ENCODE measurements around the gene AFDN.
A peak's percentile ranks its signal among the peaks of the same experiment; 100 is the strongest.

Gene AFDN

DNA sequence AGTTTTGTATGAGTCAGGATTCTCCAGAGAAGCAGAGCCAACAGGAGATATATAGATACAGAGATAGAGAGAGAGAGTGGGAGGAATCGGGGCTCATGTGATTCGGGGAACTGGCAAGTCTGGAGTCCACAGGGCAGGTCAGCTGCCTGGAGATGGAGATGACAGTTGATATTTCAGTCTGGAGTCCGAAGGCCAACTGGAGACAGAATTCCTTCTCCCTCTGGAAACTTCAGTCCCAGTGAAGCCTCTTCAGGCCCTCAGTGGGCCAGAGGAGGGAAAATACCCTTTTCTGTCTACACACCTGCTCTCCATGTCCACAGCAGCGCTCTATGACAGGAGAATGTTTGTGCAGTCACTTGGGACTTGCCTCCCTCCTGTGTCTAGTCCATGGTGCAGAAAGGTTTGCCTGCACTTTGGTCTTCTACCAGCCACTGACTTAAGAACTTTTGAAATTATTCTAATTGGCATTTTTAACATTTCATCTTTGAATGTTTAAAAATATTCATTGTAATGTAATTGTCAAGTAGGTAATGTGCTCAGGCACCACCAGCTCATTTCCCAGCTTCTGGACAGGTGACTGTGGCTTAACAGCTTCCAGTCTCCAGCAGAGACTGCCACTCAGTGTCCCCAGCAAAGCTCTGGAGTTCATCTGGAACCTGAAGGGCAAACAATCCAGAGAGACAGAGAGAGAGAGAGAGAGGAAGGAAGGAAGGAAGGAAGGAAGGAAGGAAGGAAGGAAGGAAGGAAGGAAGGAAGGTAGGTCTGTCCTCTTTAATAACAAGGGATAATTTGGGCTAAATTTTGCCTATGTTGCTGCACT lies 43.8 kb upstream of the AFDN start:
- DNase-seq (ENCODE audit: low spot score), result peak; percentile 24
- Histone ChIP-seq H3K4me3 (no peak overlapping the region), H3K27ac (no peak overlapping the region)
- TF ChIP-seq, protein P1, sequence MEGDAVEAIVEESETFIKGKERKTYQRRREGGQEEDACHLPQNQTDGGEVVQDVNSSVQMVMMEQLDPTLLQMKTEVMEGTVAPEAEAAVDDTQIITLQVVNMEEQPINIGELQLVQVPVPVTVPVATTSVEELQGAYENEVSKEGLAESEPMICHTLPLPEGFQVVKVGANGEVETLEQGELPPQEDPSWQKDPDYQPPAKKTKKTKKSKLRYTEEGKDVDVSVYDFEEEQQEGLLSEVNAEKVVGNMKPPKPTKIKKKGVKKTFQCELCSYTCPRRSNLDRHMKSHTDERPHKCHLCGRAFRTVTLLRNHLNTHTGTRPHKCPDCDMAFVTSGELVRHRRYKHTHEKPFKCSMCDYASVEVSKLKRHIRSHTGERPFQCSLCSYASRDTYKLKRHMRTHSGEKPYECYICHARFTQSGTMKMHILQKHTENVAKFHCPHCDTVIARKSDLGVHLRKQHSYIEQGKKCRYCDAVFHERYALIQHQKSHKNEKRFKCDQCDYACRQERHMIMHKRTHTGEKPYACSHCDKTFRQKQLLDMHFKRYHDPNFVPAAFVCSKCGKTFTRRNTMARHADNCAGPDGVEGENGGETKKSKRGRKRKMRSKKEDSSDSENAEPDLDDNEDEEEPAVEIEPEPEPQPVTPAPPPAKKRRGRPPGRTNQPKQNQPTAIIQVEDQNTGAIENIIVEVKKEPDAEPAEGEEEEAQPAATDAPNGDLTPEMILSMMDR (IDR thresholded peaks at IDR 0.05), result no peak

- no peak for DNase-seq (ENCODE audit: low spot score)
- TF ChIP-seq, protein P1 (IDR thresholded peaks at IDR 0.05), result no peak
- Histone ChIP-seq H3K27ac (no peak overlapping the region), H3K4me3 (no peak overlapping the region)
Measured at GRCh38 chr6:167786853-167787675, 39.6 kb upstream of the AFDN start.

GRCh38 chr6:167787896-167788562 lies 38.7 kb upstream of the AFDN start:
- DNase-seq (ENCODE audit: low spot score), result no peak
- TF ChIP-seq, protein P1 (IDR thresholded peaks at IDR 0.05), result no peak
- Histone ChIP-seq H3K27ac (no peak overlapping the region), H3K4me3 (no peak overlapping the region)

GRCh38 chr6:167788563-167788903 lies 38.2 kb upstream of the AFDN start:
- no peak overlapping the region for H3K27ac ChIP-seq
- TF ChIP-seq, protein P1 (IDR thresholded peaks at IDR 0.05), result no peak
- H3K4me3 ChIP-seq, result no peak overlapping the region
- DNase-seq (ENCODE audit: low spot score), result no peak

DNA sequence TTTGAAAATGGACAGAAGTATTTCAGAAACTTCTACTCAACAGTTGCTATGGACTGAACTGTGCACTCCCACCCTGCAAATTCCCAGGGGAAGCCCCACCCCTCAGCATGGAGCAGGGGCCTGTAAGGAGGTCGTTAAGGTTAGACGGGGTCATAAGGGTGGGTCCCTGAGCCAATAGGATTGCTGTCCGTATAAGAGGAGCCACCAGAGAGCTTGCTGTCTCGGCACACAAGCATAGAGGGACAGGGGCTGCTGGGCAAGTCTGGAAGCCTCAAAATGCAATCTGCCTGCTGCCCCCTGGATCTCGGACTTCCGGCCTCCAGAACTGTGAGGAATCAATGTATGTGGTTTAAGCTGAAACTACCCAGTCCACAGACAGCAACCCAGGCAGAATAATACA lies 37.4 kb upstream of the AFDN start:
- Histone ChIP-seq H3K4me3 (no peak overlapping the region), H3K27ac (no peak overlapping the region)
- TF ChIP-seq, protein P1 (IDR thresholded peaks at IDR 0.05), result no peak
- DNase-seq (ENCODE audit: low spot score), result no peak

DNA sequence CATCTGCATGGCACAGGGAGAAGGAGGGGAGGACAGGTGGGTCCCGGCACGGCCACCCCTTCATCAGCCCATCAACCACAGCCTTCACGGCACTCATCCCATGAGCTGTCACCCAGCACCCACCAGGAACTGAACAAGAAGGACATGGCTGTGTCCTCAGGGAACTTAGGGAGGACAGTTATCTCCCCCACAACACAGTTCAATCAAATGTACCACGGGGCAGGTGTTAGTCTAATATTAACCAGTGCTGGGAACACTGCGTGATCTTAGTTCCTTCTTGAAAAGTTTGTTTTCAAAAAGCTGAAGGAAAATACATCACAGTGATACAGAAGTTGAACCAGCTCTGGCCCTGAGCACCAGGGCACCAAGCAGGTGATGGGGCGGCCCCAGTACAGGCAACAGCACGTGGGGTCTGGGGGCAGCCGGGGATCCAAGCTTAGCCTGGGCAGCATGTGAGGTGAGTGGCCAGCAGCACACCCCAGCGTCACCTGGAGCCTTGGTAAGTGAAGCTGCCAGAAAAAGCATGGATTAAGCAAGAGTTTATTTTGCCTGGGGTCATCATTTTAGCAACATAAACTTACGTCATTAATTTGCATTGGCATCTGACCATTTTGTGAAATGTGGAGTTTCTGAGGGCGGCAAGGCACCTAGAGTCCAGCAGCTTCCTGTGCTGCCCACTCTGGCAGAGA lies 35.5 kb upstream of the AFDN start:
- TF ChIP-seq, protein P1 (IDR thresholded peaks at IDR 0.05), result no peak
- no peak overlapping the region for H3K27ac ChIP-seq
- no peak for DNase-seq (ENCODE audit: low spot score)
- no peak overlapping the region for H3K4me3 ChIP-seq

Measured in coronary artery (tissue), 2 donors.